NCI-H1092 treated with DMSO at 0.1 percent for 48 hours (cell line): ENCODE results near the gene SPHK1.

Experiments
- DNase-seq: peaks from one replicate; lab custom pipeline; 2025; lab: John Stamatoyannopoulos, UW

Gene SPHK1

DNA sequence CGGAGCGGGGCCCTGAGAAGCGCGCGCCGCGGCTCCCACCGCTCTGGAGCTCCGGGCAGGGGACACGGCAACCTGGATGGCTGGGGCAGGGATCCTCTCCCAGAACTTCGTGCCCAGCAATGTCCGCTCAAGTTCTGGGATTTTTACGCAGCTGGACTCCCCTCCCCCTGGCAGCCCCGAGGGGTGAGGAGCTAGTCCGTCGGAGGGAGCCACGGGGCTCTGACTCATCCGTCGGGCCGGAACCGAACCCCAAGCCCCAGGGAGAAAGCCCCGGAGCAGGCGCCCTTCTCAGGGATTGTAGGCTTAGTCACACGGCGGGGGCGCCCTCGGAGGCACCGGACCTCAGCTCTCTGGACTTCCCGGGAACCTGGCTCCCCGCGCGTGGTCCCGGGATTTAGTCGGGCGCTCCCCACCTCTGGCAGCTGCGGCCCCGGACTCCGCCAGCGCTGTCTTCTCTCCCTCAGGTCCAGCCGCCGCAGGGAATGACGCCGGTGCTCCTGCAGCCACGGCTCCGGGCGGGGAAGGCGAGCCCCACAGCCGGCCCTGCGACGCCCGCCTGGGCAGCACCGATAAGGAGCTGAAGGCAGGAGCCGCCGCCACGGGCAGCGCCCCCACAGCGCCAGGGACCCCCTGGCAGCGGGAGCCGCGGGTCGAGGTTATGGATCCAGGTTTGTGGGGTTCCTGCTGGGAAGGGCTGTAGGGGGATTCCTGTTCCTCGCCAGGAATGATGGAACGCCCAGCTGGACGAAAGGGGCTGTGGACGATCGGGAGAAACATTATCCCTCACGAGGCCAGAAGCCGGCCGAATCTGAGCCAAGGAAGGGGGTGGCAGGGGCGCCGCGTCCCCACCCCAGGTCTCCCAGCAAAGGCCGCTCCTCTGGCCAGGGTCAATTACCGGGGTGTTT lies 830 bp downstream of the SPHK1 start:
- DNase-seq = no peak

GRCh38 chr17:76385892-76386786 lies 1.7 kb downstream of the SPHK1 start:
- DNase-seq = peak; percentile 47

DNA sequence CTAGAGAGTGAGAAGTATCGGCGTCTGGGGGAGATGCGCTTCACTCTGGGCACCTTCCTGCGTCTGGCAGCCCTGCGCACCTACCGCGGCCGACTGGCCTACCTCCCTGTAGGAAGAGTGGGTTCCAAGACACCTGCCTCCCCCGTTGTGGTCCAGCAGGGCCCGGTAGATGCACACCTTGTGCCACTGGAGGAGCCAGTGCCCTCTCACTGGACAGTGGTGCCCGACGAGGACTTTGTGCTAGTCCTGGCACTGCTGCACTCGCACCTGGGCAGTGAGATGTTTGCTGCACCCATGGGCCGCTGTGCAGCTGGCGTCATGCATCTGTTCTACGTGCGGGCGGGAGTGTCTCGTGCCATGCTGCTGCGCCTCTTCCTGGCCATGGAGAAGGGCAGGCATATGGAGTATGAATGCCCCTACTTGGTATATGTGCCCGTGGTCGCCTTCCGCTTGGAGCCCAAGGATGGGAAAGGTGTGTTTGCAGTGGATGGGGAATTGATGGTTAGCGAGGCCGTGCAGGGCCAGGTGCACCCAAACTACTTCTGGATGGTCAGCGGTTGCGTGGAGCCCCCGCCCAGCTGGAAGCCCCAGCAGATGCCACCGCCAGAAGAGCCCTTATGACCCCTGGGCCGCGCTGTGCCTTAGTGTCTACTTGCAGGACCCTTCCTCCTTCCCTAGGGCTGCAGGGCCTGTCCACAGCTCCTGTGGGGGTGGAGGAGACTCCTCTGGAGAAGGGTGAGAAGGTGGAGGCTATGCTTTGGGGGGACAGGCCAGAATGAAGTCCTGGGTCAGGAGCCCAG lies 2.8 kb downstream of the SPHK1 start:
- DNase-seq = no peak

- DNase-seq = no peak
These were observed 4.8 kb downstream of the SPHK1 start for GRCh38 chr17:76388966-76389888.

- no peak for DNase-seq
These were observed 5.6 kb downstream of the SPHK1 start for GRCh38 chr17:76390003-76390421.

DNA sequence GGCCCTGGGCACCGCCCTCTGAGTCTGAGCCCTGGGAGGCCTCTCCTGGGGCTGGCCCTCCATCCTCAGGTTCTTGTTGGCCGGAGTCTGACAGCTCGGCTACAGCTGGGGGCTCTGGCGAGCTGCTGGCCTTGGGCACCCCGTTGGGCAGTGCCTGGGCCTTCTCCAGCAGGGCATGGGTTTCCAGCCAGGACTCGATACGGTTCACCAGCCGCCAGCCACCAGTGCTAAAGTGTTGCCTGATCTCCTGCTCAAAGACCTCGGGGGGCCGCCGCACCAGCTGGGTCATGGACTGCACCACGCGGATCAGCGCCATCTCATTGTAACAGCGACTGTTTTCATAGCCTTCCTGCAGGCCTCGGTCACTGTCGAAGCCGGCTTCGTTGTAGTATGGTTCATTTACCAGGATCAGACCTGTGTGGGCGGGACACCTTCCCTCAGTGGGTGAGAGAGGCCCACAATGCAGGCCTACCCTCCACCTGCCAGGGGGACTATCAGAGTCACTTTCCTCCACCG lies 6.8 kb downstream of the SPHK1 start:
- DNase-seq = no peak

DNA sequence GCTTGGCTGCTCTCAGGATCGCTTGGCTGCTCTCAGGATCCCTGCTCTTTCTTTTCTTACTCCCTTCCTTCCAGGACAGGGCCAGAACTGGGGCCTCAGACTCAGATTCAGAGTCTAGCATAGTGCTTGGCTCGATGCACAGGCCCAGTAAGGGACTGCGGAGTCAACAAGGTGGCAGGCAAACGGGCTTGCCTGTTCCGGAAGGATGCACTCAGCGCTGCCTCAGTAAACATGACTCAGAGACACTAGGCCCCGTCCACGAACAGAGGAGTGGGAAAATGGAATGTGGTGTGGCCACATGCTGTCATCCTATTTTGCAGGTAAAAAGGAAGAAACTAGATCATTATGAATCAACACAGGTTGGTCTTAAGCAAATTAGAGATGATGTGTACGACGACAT lies 9.8 kb downstream of the SPHK1 start:
- no peak for DNase-seq

DNA sequence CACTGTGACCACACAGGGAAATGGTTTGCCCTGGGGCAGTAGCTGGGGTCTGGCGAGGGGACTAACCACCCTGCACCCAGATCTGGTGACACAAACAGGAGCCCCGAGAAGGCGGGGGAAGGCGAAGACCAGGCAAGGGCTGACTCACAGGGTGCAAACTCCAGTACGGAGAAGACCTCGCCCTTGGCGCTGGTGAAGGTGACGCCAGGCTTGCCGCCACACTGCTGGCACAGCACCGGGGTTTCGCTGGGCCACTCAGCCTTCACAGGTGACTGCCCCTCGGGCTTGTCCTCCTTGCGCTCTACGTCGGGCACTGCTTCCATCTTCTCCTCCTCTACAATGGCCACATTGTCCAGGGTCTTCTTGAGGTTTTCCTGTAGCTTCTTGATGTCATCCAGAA lies 11.6 kb downstream of the SPHK1 start:
- DNase-seq = no peak

DNA sequence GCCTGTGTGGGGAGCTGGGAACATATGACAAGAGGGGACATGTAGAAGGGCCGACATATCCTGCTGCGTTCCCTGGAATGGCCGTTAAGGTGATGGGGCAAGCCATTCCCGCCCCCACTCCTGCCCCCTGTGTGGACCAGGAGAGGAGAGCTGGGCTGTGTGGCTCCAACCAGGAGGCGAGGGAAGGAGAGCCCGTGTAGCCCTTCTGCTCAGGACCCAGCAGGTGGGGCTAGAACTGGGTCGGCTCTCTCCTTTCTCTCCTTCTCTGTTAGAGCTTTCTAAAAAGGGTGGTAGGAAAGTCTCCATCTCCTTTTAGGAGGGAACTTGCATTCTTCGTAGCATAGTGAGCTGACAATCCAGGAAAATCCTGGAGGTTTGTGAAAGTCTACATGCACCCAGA lies 12.8 kb downstream of the SPHK1 start:
- no peak for DNase-seq

DNA sequence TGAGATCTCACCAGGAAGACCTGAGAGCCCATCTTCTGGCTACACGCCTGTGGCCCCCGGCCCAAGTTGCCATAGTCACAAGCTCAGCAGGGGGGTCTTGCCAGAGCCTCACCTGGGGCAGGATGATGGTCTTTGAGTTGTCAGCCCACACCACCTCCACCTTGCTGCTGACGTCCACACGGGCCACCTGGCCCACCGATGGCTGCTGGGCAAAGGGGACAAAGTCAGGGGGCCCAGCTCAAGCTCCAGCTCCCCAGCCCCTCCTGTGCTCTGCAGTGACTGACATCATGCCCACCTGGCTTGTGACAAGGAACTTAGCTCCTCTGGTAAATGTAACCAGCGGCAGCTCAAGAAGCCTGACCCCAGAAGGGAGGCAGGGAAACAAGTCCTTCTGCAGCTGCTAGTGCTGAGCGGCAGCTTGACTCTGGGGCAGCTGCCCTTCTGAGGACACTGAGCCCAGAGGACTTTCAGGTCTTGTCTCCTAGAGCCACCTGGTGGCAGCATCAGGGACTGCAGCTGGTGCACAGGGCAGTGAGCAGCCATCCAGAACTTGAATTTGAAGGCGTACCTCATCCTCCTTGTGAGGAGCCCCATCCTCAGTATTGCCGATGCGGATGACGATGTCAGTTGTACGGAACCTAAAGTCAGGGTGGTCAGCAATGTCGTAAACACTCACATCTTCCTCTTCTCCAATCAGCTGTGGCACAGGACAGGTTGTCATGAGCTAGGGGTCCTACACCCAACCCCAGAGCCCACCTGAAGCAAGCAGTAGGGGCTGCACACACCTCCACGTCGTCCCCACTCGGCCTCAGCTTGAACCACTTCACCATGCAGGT lies 13.5 kb downstream of the SPHK1 start:
- peak; percentile 21 for DNase-seq

DNA sequence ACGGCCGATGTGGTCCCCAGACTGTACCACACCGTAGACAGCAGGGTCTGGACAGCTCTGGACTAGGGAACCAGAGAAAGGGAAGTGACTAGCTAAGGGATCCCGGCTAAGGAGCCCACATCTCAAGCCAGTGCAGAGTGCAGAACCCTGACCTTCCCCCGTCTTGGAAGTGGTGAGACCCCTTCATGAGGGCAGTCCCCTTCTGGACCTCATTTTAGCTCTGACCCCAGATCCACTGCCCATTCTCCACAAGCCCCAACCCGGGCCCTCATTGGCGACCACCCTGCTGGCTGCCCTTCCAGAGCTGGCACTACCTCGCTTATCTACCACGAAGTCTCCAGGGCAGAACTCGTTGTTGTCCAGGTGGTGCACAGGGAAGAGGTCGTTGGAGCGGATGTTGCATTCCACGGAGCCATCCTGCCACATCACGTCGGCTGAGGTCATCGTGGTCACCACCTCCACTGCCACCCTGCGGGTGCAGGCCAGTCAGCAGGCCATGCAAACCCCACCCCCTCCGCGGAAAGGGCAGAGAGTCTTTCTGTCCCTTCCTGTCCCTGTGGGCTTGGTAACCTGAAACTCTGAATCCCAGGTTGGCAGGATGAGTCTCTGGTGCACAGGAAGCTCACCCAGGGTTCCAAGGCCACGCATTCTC lies 14.2 kb downstream of the SPHK1 start:
- no peak for DNase-seq

- no peak for DNase-seq
These were observed 15.1 kb downstream of the SPHK1 start for GRCh38 chr17:76399175-76400172.

DNA sequence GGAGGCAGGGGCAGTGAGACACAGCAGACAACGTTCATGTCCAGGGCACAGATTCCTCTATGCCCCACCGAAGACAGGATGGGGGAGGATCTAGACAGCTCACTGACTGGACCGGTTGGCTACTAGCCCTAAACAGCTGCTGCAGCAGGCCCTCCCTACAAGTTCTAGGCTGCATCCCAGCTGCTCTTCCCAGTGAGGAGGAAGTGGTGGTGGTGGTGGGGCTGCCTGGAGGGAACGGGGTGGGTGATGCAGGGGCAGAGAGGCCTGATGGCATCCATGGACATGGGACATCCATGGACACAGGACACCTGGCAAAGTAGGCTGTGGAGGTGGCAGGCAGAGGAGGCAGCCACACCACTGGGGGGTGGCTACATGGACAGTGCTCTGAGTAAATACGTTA lies 18.3 kb downstream of the SPHK1 start:
- no peak for DNase-seq

DNA sequence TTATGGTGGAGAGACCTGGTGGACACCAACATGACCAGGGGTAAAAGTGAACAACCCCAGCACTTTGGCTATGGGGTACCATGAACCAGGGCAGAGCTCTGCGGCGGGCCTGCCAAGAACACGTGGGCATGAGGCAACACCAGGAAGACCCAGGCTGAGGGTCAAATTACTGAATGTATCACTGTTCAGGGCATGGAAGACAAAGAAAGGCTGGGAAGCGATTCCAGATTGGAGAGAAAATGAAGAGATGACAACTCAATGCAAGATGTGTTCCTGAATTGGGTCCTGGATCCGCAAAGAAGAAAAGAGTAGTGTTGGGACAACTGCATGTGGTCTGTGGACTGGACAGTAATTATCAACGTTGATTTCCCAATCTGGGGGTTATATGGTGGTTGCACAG lies 19.8 kb downstream of the SPHK1 start:
- no peak for DNase-seq

DNA sequence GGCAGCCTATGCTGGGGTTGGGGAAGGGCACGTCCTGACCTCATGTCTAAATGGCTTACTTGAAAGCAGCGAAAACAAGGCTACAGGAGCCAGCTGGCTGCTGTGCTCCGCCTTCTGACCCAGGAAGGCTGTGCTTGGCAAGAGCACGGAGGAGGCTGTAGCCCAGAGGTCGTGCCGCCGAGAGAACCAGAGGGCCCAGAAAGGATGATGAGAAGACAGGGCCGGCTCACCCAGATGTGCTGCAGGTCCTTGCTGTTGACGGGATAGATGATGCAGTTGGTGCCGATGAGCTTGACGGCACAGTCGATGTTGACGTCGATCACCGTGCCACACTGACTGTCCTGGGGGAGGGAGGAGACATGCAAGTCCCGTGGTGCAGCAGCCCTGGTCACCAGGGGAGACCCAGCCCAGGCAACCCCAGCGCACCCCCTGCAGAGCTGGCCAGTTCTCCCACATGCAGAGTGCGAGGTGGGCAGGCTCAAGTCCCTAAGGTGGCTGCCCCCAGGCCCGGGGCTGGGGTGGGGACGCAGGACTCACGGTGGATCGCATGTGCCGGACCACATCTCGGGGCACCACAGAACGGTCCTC lies 20.7 kb downstream of the SPHK1 start:
- DNase-seq = no peak

DNA sequence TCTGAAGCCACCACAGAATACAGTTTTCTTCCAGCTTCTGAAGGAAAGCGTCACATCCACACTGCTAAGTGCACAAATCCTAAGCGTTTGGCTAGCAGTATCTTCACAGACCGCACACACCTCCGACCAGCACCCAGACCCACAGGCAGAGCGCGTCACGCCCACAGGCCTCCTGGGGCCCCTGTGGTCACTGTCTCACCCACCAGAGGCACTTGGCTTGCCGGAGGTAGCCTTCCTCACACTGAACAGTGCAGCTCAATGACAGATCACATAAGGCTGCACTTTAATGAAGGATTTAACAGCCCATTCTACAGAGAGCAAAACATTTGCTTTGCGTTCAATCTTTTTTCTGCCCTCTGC lies 21.2 kb downstream of the SPHK1 start:
- DNase-seq = no peak

DNA sequence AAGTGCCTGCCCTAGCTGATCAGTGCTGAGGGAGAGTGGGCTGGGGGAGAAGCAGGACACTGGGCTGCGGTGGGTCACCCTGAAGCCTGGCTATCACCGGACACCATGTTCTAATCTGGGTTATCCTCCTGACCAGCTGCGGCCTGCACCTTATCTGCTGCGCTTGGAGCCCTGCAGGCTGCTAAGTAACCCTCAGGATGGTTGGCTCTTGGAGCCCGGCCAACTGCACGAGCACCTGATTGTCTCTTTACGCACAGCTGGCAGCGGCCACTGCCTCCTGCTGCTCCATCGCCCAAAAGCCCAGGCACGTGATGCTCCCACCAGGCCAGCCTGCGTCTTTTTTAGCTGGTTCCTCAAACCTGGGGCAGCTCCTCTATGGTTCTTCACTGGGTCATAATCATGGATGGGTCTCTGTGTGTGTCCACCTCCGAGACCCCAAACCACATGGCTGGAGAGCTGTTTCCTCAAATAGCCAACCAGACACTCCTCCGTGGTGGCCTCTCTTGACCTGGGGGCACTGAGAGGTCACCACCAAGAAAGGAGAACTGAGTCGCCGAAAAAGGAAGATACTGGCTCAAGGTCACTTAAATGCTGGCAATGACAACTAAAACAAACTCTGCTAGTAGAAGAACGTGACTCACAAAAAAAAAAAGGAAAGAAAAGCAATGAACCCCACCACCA lies 21.7 kb downstream of the SPHK1 start:
- DNase-seq = peak; percentile 87
